ENCODE measurements around the gene RPL36A. TPM values are rescaled to one million over a fixed set of nuclear protein-coding genes. Genes with fewer than 3 reads are reported as not detected.

The RPL36A gene
- total RNA-seq, 1 donor from 2014 or later: 6,478 TPM

- Mint-ChIP-seq H3K4me3 (no peak overlapping the region), H3K27ac (no peak overlapping the region), H3K9me3 (peaks cover 3% of the 10 kb centered on the region), H3K27me3 (ENCODE audit: insufficient read depth, low read depth) (no peaks in the 10 kb centered on the region), H3K36me3 (no peaks in the 10 kb centered on the region), H3K4me1 (no peaks in the 10 kb centered on the region)
- no peak overlapping the region for H3K4me3 ChIP-seq
- no peaks in the 10 kb centered on the region for H4K20me1 ChIP-seq (ENCODE audit: low read depth)
- no peaks in the 10 kb centered on the region for H3K36me3 ChIP-seq
- no peak overlapping the region for H2AFZ ChIP-seq (replicated peaks)
- H3K9me3 ChIP-seq (ENCODE audit: low read depth): no peaks in the 10 kb centered on the region
- no peaks in the 10 kb centered on the region for H3K4me1 ChIP-seq
- H3K79me2 ChIP-seq (ENCODE audit: low read depth): no peaks in the 10 kb centered on the region
- H3F3A ChIP-seq (ENCODE audit: low read depth): no peaks in the 10 kb centered on the region
- no peak overlapping the region for H3K27ac ChIP-seq
- TF ChIP-seq EZH2phosphoT487 (IDR thresholded peaks at IDR 0.05): no peak
- TF ChIP-seq CTCF (IDR thresholded peaks at IDR 0.05): no peak
- no peak for TF ChIP-seq EZH2 (IDR thresholded peaks at IDR 0.05)
- H3K9ac ChIP-seq: no peak overlapping the region
- no peak overlapping the region for H3K4me2 ChIP-seq
- no peak for DNase-seq (ENCODE audit: low spot score)
- H3K27me3 ChIP-seq: no peaks in the 10 kb centered on the region
These were observed 19.8 kb upstream of the RPL36A start for GRCh38 chrX:101370888-101371504.

DNA sequence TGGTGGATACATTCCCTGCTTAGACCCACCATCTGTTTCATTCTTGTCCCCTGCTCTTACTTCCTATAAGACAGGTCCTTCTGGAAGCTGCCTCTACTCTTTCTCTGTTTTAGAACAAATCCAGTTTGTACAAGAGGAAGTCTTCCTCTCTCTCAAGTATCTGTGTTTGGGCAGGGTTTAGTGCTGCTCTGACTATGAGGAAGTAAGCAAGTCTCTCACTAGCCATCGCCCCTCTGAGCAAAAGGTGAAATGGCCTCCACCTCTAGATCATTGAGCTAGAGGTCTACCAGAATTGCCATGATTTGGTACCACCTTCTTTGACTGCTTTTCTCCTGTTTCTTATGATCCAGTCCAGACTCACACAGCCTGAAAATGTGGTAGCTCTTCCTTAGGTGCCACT lies 13.3 kb upstream of the RPL36A start:
- Mint-ChIP-seq H3K36me3 (no peaks in the 10 kb centered on the region), H3K27ac (no peak overlapping the region), H3K4me3 (no peak overlapping the region), H3K4me1 (no peaks in the 10 kb centered on the region), H3K27me3 (ENCODE audit: insufficient read depth, low read depth) (no peaks in the 10 kb centered on the region), H3K9me3 (peaks cover 2% of the 10 kb centered on the region)
- H4K20me1 ChIP-seq (ENCODE audit: low read depth): no peaks in the 10 kb centered on the region
- DNase-seq (ENCODE audit: low spot score): no peak
- H3F3A ChIP-seq (ENCODE audit: low read depth): no peaks in the 10 kb centered on the region
- H3K79me2 ChIP-seq (ENCODE audit: low read depth): no peaks in the 10 kb centered on the region
- no peak overlapping the region for H3K9ac ChIP-seq
- H3K4me3 ChIP-seq: no peak overlapping the region
- H3K4me1 ChIP-seq: no peaks in the 10 kb centered on the region
- no peaks in the 10 kb centered on the region for H3K36me3 ChIP-seq
- no peaks in the 10 kb centered on the region for H3K27me3 ChIP-seq
- H3K4me2 ChIP-seq: no peak overlapping the region
- H3K27ac ChIP-seq: no peak overlapping the region
- H3K9me3 ChIP-seq (ENCODE audit: low read depth): no peaks in the 10 kb centered on the region
- H2AFZ ChIP-seq (replicated peaks): no peak overlapping the region
- no peak for TF ChIP-seq EZH2phosphoT487 (IDR thresholded peaks at IDR 0.05)
- TF ChIP-seq CTCF (IDR thresholded peaks at IDR 0.05): no peak
- no peak for TF ChIP-seq EZH2 (IDR thresholded peaks at IDR 0.05)

DNA sequence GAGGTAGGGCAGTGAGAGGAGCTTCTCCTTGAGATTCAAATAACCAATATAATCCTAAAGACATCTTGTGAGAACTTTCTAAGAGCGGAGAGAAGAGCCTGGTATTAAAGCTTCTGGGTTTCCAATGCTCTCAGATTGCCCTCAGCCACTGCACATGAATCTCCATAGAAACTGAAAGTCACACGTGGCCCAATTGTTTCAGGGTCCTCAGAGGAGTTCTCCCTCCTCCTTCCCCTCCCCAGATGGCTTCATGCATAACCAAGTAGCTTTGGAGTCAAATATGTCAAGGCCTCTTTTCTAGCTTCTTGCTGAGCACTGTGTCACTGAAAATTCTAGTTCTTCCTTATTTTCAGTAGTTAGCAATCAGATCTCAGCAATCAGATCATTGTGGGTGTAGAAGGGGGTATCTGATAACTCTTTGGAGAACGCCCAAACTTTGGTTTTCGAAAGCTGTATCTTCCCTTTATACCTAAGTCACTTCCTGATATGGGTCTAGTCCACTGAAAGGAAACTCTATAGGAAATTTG lies 7.1 kb upstream of the RPL36A start:
- Mint-ChIP-seq H3K4me3 (no peak overlapping the region), H3K9me3 (no peaks in the 10 kb centered on the region), H3K27ac (no peak overlapping the region), H3K27me3 (ENCODE audit: insufficient read depth, low read depth) (no peaks in the 10 kb centered on the region), H3K4me1 (peaks cover 12% of the 10 kb centered on the region), H3K36me3 (no peaks in the 10 kb centered on the region)
- Histone ChIP-seq H3K27ac (no peak overlapping the region), H3K27me3 (no peaks in the 10 kb centered on the region), H3K9ac (no peak overlapping the region), H3K4me2 (no peak overlapping the region), H3K79me2 (ENCODE audit: low read depth) (no peaks in the 10 kb centered on the region), H4K20me1 (ENCODE audit: low read depth) (no peaks in the 10 kb centered on the region), H3K9me3 (ENCODE audit: low read depth) (no peaks in the 10 kb centered on the region), H3F3A (ENCODE audit: low read depth) (no peaks in the 10 kb centered on the region), H3K4me1 (no peaks in the 10 kb centered on the region), H3K36me3 (no peaks in the 10 kb centered on the region), H2AFZ (replicated peaks) (no peak overlapping the region), H3K4me3 (no peak overlapping the region)
- peak; percentile 11 for DNase-seq (ENCODE audit: low spot score)
- TF ChIP-seq CTCF (IDR thresholded peaks at IDR 0.05) (no peak), EZH2phosphoT487 (IDR thresholded peaks at IDR 0.05) (no peak), EZH2 (IDR thresholded peaks at IDR 0.05) (no peak)
